Activated CD8-positive, alpha-beta T cell treated with anti-CD3 and anti-CD28 coated beads, Interleukin-2, amount 10 ng/mL, durations not matched to agents 7 days and 5 days (primary cell): ENCODE results near the gene STK4. TPM values are rescaled to one million over a fixed set of nuclear protein-coding genes. Genes with fewer than 3 reads are reported as not detected.

Source experiments
- ATAC-seq: fragments of 150-1000 bp; cut with Tn5 transposase; one replicate; pipeline ENCODE4 v1.10.0; 2021; ENCODE audit warnings: moderate library complexity
- CTCF ChIA-PET: fragments of 350-600 bp; sonication (Branson Sonifier 250); formaldehyde crosslinking; loops from one replicate; lab custom pipeline; 2021; ENCODE audit warnings: antibody characterized with exemption; lab: Charles Lee
- POLR2A ChIA-PET: fragments of 350-600 bp; sonication (Branson Sonifier 250); formaldehyde crosslinking; loops from one replicate; lab custom pipeline; 2021; ENCODE audit warnings: antibody characterized with exemption; lab: Charles Lee
- DNase-seq: peaks from one replicate; pipeline ENCODE4 v3.0.0-alpha.2; 2020
- H3K27ac Mint-ChIP-seq: one replicate; pipeline ENCODE4 v1.8.0; 2021; ENCODE audit warnings: mild to moderate bottlenecking, mixed read lengths
- H3K27me3 Mint-ChIP-seq: one replicate; pipeline ENCODE4 v1.8.0; 2021; ENCODE audit warnings: low read depth, mixed read lengths
- H3K36me3 Mint-ChIP-seq: one replicate; pipeline ENCODE4 v1.8.0; 2021; ENCODE audit warnings: low read depth, mixed read lengths
- H3K4me1 Mint-ChIP-seq: one replicate; pipeline ENCODE4 v1.8.0; 2021; ENCODE audit warnings: low read depth, mixed read lengths
- H3K4me3 Mint-ChIP-seq: one replicate; pipeline ENCODE4 v1.8.0; 2021; ENCODE audit warnings: mild to moderate bottlenecking, mixed read lengths
- H3K9me3 Mint-ChIP-seq: one replicate; pipeline ENCODE4 v1.8.0; 2022; ENCODE audit warnings: mixed read lengths; ENCODE audit not compliant: insufficient read depth
- total RNA-seq, 2 experiments: library from RNA; stranded (reverse); gene quantifications; one replicate each; pipeline ENCODE4 v1.2.3, GENCODE V29; 2021

STK4 gene
- total RNA-seq, 2 experiments from 2014 or later: 159 to 164 TPM

- no peaks in the 10 kb centered on the region for H3K27me3 Mint-ChIP-seq
- peaks cover 72% of the 10 kb centered on the region for H3K36me3 Mint-ChIP-seq
- no peak overlapping the region for H3K4me3 Mint-ChIP-seq
- peak overlapping the region; percentile 4 for H3K27ac Mint-ChIP-seq
- H3K9me3 Mint-ChIP-seq: no peaks in the 10 kb centered on the region
- DNase-seq (no peak), ATAC-seq (no peak)
- H3K4me1 Mint-ChIP-seq: peaks cover 37% of the 10 kb centered on the region
- POLR2A ChIA-PET: interaction anchor here (0.5 to 1.1 kb wide), 2 partner anchors 12 to 31 kb away, joined by 3 read pairs; partner anchors contain the start of gene STK4
- CTCF ChIA-PET: interaction anchor here (0.5 to 1.1 kb wide), 2 partner anchors 17 to 1217 kb away, joined by 3 read pairs; no protein-coding TSS in a partner anchor
Measured at GRCh38 chr20:44954211-44954610, 12.1 kb upstream of the STK4 start.

DNA sequence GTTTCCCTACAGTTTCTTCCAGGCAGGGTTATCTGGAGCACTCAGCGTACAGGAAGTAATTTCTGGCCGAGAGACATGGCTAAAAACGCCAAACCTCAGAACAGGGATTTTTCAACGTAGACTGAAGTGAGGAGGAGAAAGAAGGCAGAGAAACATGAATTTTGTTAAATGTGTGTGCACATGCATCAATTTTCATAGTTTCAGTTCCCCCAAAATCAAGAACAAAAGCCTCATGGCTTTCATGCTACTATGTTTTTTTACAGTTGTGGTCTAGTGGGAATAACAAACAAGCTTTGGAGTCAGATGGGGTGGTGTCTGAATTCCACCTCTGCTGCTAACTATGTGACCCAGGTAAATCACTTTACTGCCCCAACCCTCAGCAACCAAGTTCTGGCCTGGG, 11.0 kb upstream of the STK4 start:
- peaks cover 41% of the 10 kb centered on the region for H3K4me1 Mint-ChIP-seq
- peaks cover 65% of the 10 kb centered on the region for H3K36me3 Mint-ChIP-seq
- H3K4me3 Mint-ChIP-seq: no peak overlapping the region
- H3K27me3 Mint-ChIP-seq: no peaks in the 10 kb centered on the region
- POLR2A ChIA-PET: no interaction called here
- H3K27ac Mint-ChIP-seq: peak overlapping the region; percentile 31
- no peaks in the 10 kb centered on the region for H3K9me3 Mint-ChIP-seq
- ATAC-seq: no peak
- no peak for DNase-seq
- CTCF ChIA-PET: no interaction called here

DNA sequence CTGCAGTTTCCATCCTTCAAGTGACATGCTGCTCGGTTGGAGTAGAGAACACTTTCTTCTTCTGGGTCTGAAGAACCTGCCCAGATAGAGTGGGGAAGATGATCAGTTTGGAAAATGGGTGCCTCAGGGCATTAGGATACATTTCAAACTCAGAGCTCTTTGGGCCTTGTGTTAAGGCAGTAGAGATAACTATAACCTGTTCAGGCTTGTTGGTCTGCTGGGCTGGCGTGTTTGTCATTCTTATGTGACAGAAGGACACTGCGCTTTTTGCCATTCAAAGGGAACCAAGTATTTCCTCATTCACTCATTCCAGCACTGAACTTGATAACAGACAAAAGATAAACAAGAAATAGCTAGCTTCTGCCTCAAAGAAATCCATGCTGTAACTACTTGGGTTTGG, 9.9 kb upstream of the STK4 start:
- peaks cover 59% of the 10 kb centered on the region for H3K36me3 Mint-ChIP-seq

DNA sequence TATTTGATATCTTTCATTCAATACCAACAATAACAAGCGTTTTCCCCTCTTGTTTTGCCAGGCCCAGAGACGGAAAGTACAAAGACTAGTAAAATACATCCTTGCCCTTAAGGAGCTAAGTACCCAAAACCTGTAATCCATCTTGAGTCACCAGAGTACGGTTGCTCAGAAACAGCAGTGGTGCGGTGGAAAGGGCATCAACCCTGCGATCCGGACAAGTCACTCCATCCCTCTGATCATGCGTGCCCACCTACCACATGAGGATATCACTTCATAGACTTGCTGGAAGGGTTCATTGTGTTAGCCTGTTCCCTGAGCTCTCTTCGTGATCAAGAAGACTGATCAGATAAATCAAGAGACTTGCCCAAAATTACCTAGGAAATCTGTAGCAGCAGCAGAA, 8.0 kb upstream of the STK4 start:
- ChIA-PET CTCF (interaction anchor here (1.1 to 3.1 kb wide), 6 partner anchors 9 to 138 kb away, joined by 3 to 8 read pairs (median 4); no protein-coding TSS in a partner anchor), POLR2A (interaction anchor here (1.0 kb wide), 1 partner anchor 9 kb away, joined by 5 read pairs; no protein-coding TSS in a partner anchor)
- Mint-ChIP-seq H3K4me1 (peaks cover 59% of the 10 kb centered on the region), H3K36me3 (peaks cover 41% of the 10 kb centered on the region), H3K4me3 (peak overlapping the region; percentile 86), H3K9me3 (no peaks in the 10 kb centered on the region), H3K27me3 (no peaks in the 10 kb centered on the region), H3K27ac (no peak overlapping the region)
- no peak for DNase-seq
- ATAC-seq: no peak

More for the DNA sequence above, 9.9 kb upstream of the STK4 start:
- Mint-ChIP-seq H3K27ac (no peak overlapping the region), H3K4me1 (peaks cover 51% of the 10 kb centered on the region), H3K9me3 (no peaks in the 10 kb centered on the region), H3K27me3 (no peaks in the 10 kb centered on the region), H3K4me3 (no peak overlapping the region)
- DNase-seq (no peak), ATAC-seq (no peak)
- ChIA-PET CTCF (interaction anchor here (0.7 to 1.0 kb wide), 2 partner anchors 68 to 137 kb away, joined by 3 to 4 read pairs; no protein-coding TSS in a partner anchor), POLR2A (interaction anchor here (0.8 kb wide), 1 partner anchor 11 kb away, joined by 3 read pairs; no protein-coding TSS in a partner anchor)

DNA sequence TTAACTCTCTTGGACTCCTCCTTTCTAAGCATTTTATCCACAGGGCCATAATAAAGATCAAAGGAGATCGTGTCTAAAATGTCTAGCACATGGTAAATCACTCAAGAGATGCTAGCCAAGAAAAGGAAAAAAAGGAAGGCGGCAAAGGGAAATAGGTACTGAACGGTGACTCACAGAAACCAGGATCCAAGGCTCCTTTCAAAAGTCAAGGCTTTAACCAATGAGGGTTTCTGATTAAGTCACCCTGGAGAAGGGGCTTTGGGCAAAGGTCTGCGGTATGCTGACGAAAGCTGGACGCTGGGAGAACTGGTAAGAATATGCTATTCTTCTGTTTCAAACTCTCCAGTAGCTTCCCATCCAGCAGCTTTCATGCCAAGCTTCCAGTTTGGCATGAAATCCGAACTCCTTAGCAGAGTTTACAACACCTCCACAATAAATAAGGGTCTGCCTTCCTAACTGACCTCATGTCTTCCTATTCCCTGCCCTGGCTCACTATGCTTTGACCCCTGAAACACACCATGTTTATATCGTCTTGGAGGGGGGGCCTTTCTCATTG, 7.2 kb upstream of the STK4 start:
- CTCF ChIA-PET: interaction anchor here (0.6 to 3.1 kb wide), 13 partner anchors 12 to 811 kb away, joined by 3 to 8 read pairs (median 5); no protein-coding TSS in a partner anchor
- ATAC-seq: no peak
- POLR2A ChIA-PET: interaction anchor here (1.0 to 1.9 kb wide), 7 partner anchors 8 to 71 kb away, joined by 3 to 14 read pairs (median 7); partner anchors contain the start of gene PABPC1L

GRCh38 chr20:44959638-44960102, 6.6 kb upstream of the STK4 start:
- Mint-ChIP-seq H3K4me1 (peaks cover 69% of the 10 kb centered on the region), H3K4me3 (peak overlapping the region; percentile 86), H3K27me3 (no peaks in the 10 kb centered on the region), H3K36me3 (peaks cover 30% of the 10 kb centered on the region), H3K27ac (peak overlapping the region; percentile 84), H3K9me3 (no peaks in the 10 kb centered on the region)
- ATAC-seq (peak; percentile 48), DNase-seq (peak; percentile 65)
- CTCF ChIA-PET: interaction anchor here (0.9 to 3.1 kb wide), 13 partner anchors 8 to 136 kb away, joined by 3 to 8 read pairs (median 5); no protein-coding TSS in a partner anchor
- POLR2A ChIA-PET: interaction anchor here (0.6 to 1.9 kb wide), 8 partner anchors 9 to 1072 kb away, joined by 3 to 14 read pairs (median 6); partner anchors contain the start of genes PABPC1L and YWHAB

More for the DNA sequence above, 7.2 kb upstream of the STK4 start:
- Mint-ChIP-seq H3K36me3 (peaks cover 32% of the 10 kb centered on the region), H3K27ac (peak overlapping the region; percentile 84), H3K27me3 (no peaks in the 10 kb centered on the region), H3K9me3 (no peaks in the 10 kb centered on the region), H3K4me3 (peak overlapping the region; percentile 86), H3K4me1 (peaks cover 66% of the 10 kb centered on the region)
- no peak for DNase-seq

- DNase-seq: peak; percentile 96
- POLR2A ChIA-PET: interaction anchor here (0.6 to 1.9 kb wide), 9 partner anchors 9 to 1071 kb away, joined by 3 to 14 read pairs (median 5); partner anchors contain the start of genes PABPC1L and YWHAB
Measured at GRCh38 chr20:44960103-44960852, 6.0 kb upstream of the STK4 start, which contains the start of gene TOMM34. Gene TOMM34 (minus strand): TSS chr20:44960397. CDS start chr20:44960333, 64 bp downstream.

DNA sequence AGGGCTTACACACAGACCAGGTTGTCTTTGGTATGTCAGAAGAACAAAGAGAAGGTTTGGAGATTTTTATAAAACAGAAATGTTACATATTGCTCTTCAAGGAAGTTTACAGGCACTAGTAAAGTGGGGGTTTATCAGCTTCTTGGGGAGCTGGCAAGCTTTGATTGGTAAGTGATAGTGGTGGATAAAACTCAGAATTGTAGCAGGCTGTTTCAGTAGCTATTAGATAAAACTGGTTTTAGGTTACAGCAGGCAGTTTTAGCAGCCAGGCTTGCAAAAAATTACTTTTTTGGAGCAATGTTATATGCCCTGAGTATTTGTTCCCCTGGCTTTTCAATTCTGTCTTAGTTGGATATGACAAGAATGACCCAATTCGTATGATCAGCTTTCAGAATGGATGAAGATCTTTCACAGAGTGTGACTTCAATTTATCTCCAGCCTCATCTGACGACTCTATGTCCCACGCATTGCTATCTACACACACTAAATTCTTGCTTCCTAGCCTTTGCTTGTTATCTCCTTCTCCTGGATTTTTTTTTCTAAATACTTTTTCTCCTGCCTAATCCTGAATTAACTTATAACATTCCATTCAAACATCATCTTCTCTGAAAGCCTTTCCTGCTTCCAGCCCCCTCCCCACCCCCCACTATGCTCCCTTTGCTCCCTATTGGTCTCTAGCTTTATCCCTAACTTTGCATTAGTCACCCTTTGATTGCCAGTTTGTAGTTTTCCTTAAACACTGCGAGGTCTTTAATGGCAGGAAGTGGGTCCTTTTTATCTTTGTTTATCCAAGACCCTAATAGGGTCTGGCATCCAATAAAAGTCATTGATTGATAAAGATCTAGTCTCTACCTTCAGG, 5.1 kb upstream of the STK4 start:
- ATAC-seq: no peak
- Mint-ChIP-seq H3K27ac (peak overlapping the region; percentile 14), H3K4me3 (no peak overlapping the region), H3K9me3 (no peaks in the 10 kb centered on the region), H3K4me1 (peaks cover 76% of the 10 kb centered on the region), H3K27me3 (no peaks in the 10 kb centered on the region), H3K36me3 (peaks cover 19% of the 10 kb centered on the region)
- POLR2A ChIA-PET: no interaction called here
- CTCF ChIA-PET: interaction anchor here (0.9 to 3.1 kb wide), 10 partner anchors 10 to 135 kb away, joined by 3 to 8 read pairs (median 4); no protein-coding TSS in a partner anchor
- no peak for DNase-seq

More at GRCh38 chr20:44960103-44960852, 6.0 kb upstream of the STK4 start, which contains the start of gene TOMM34:
- Mint-ChIP-seq H3K27me3 (no peaks in the 10 kb centered on the region), H3K9me3 (no peaks in the 10 kb centered on the region), H3K4me3 (peak within 1 kb of the TSS; percentile 86), H3K36me3 (peaks cover 28% of the 10 kb centered on the region), H3K27ac (peak within 1 kb of the TSS; percentile 84), H3K4me1 (peaks cover 71% of the 10 kb centered on the region)
- ATAC-seq: peak; percentile 97
- CTCF ChIA-PET: interaction anchor here (0.9 to 3.1 kb wide), 16 partner anchors 9 to 136 kb away, joined by 3 to 8 read pairs (median 4); no protein-coding TSS in a partner anchor

DNA sequence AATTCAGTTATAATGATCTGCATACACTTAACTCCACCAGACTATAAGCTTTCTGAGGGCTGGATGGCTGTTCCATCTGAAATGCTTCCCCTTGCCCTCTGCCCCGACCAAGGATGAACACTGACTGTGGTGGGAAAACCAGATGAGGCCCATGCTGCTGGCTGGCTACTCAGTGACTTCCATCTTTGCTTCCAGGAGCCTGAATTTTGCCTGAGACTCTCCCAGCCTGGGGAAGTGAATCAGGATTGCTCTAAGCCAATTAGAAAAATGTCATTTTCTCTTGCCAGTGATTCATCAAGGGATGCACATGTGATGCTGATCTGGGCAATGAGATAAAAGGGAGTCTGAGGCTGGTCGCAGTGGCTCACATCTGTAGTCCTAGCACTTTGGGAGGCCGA, 4.4 kb upstream of the STK4 start:
- peaks cover 72% of the 10 kb centered on the region for H3K4me1 Mint-ChIP-seq
- ChIA-PET CTCF (interaction anchor here (1.3 to 2.0 kb wide), 4 partner anchors 26 to 82 kb away, joined by 4 to 5 read pairs (median 4); no protein-coding TSS in a partner anchor), POLR2A (no interaction called here)
- DNase-seq: no peak
- no peaks in the 10 kb centered on the region for H3K9me3 Mint-ChIP-seq
- no peak overlapping the region for H3K4me3 Mint-ChIP-seq
- ATAC-seq: no peak
- H3K27ac Mint-ChIP-seq: no peak overlapping the region
- peaks cover 22% of the 10 kb centered on the region for H3K36me3 Mint-ChIP-seq
- no peaks in the 10 kb centered on the region for H3K27me3 Mint-ChIP-seq

- H3K9me3 Mint-ChIP-seq: no peaks in the 10 kb centered on the region
- H3K36me3 Mint-ChIP-seq: peaks cover 28% of the 10 kb centered on the region
- peaks cover 70% of the 10 kb centered on the region for H3K4me1 Mint-ChIP-seq
- no peaks in the 10 kb centered on the region for H3K27me3 Mint-ChIP-seq
- DNase-seq (no peak), ATAC-seq (no peak)
- ChIA-PET POLR2A (no interaction called here), CTCF (interaction anchor here (1.3 to 1.8 kb wide), 2 partner anchors 49 to 74 kb away, joined by 4 to 5 read pairs; no protein-coding TSS in a partner anchor)
- peak overlapping the region; percentile 48 for H3K27ac Mint-ChIP-seq
- H3K4me3 Mint-ChIP-seq: no peak overlapping the region
Measured at GRCh38 chr20:44962483-44962882, 3.8 kb upstream of the STK4 start.
